GM12878 (cell line): ENCODE results near the gene DNAAF9.

ENCODE experiments used
- DPF2 ChIP-seq: fragments of 450-650 bp; IDR thresholded peaks from 2 replicates; pipeline ENCODE4 v1.6.1; 2017; ENCODE audit warnings: mild to moderate bottlenecking
- EP300 ChIP-seq, 2 experiments: fragments of 150-350 bp in 1 of 2; IDR thresholded peaks; 2 replicates each; pipeline ENCODE4 v1.6.1; 2011 to 2012; ENCODE audit warnings: low read depth in 2 of 2, low read length in 2 of 2, borderline replicate concordance in 1 of 2, improper control_type of control experiment in 1 of 2, inconsistent platforms in 1 of 2; ENCODE audit not compliant: control insufficient read depth in 1 of 2
- ESRRA ChIP-seq: IDR thresholded peaks from 2 replicates; pipeline ENCODE4 v1.6.1; 2012; ENCODE audit warnings: mild to moderate bottlenecking, low read length, improper control_type of control experiment
- NR2C2 ChIP-seq: IDR thresholded peaks from 2 replicates; pipeline ENCODE4 v1.6.1; 2011; ENCODE audit warnings: borderline replicate concordance, low read depth; ENCODE audit not compliant: control insufficient read depth, insufficient read length
- TCF3 ChIP-seq: IDR thresholded peaks from 2 replicates; pipeline ENCODE4 v1.6.1; 2012; ENCODE audit warnings: low read depth, mild to moderate bottlenecking, low read length, borderline replicate concordance; ENCODE audit not compliant: insufficient read depth
- TF ChIP-seq, protein P1 (sequence below), 3 experiments: IDR thresholded peaks in 2 of 3; conservative IDR thresholded peaks in 1 of 3; 2 replicates each; pipeline ENCODE4 v1.5.1; 2011; ENCODE audit warnings: low read depth in 3 of 3, low read length in 3 of 3, mild to moderate bottlenecking in 3 of 3, control low read depth in 2 of 3, moderate library complexity in 2 of 3, inconsistent platforms in 1 of 3, mixed read lengths in 1 of 3; ENCODE audit not compliant: control insufficient read depth in 2 of 3, insufficient read depth in 1 of 3; ENCODE audit errors: extremely low read depth in 1 of 3
- TF ChIP-seq, protein P2 (sequence below): fragments of 450-650 bp; IDR thresholded peaks from 2 replicates; pipeline ENCODE4 v1.6.1; 2016; ENCODE audit warnings: mild to moderate bottlenecking

DNA sequence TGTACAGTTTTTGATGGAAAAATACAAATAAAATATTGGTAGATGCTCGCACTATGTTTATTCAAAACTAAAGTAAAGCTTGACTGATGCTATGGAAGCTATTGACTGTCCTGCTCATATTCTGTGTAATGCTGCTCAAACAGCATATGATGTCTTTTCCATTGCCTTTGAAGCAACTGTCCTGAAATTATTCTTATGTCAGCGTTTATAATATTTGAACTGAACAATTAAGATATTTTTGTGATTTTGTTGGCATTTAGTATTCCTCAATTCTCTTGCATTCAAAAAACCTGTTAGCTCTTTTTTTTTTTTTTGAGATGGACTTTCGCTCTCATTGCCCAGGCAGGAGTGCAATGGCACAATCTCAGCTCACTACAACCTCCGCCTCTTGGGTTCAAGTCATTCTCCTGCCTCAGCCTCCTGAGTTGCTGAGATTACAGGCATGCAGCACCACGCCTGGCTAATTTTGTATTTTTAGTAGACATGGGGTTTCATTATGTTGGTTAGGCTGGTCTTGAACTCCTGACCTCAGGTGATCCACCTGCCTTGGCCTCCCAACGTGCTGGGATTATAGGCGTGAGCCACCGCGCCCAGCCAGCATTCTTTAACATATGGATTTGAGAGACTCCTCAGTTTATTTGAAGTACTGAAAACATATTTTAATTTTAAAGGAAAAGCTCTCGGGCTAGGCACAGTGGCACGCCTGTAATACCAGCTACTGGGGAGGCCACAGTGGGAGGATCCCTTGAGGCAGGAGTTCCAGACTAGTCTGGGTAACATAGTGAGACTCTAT is 5.3 kb upstream of the DNAAF9 start:
- TF ChIP-seq, protein P1, sequence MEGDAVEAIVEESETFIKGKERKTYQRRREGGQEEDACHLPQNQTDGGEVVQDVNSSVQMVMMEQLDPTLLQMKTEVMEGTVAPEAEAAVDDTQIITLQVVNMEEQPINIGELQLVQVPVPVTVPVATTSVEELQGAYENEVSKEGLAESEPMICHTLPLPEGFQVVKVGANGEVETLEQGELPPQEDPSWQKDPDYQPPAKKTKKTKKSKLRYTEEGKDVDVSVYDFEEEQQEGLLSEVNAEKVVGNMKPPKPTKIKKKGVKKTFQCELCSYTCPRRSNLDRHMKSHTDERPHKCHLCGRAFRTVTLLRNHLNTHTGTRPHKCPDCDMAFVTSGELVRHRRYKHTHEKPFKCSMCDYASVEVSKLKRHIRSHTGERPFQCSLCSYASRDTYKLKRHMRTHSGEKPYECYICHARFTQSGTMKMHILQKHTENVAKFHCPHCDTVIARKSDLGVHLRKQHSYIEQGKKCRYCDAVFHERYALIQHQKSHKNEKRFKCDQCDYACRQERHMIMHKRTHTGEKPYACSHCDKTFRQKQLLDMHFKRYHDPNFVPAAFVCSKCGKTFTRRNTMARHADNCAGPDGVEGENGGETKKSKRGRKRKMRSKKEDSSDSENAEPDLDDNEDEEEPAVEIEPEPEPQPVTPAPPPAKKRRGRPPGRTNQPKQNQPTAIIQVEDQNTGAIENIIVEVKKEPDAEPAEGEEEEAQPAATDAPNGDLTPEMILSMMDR (IDR thresholded peaks at IDR 0.05 in 2 of 3, conservative IDR thresholded peaks at IDR 0.05 in 1 of 3; ENCODE audit: control insufficient read depth in 2 of 3, extremely low read depth in 1 of 3, insufficient read depth in 1 of 3, low read depth in 3 of 3, low read length in 3 of 3), result no peak
- no peak for TF ChIP-seq NR2C2
- TF ChIP-seq TCF3, result no peak
- TF ChIP-seq DPF2, result no peak
- TF ChIP-seq EP300 (IDR thresholded peaks at IDR 0.05; ENCODE audit: borderline replicate concordance in 1 of 2, control insufficient read depth in 1 of 2, low read depth in 2 of 2, low read length in 2 of 2), result no peak
- no peak for TF ChIP-seq ESRRA
- TF ChIP-seq, protein P2, sequence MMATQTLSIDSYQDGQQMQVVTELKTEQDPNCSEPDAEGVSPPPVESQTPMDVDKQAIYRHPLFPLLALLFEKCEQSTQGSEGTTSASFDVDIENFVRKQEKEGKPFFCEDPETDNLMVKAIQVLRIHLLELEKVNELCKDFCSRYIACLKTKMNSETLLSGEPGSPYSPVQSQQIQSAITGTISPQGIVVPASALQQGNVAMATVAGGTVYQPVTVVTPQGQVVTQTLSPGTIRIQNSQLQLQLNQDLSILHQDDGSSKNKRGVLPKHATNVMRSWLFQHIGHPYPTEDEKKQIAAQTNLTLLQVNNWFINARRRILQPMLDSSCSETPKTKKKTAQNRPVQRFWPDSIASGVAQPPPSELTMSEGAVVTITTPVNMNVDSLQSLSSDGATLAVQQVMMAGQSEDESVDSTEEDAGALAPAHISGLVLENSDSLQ, result no peak
